ENCODE data around the gene FCRL5. TPM values are rescaled to one million over a fixed set of nuclear protein-coding genes. Genes with fewer than 3 reads are reported as not detected.

The FCRL5 gene
- total and polyA plus RNA-seq, 9 of the 15 experiments (the other 6 are each of a cell fraction or from before 2014, with no cell fraction given), result not detected

GRCh38 chr1:157540852-157541251 lies 11.5 kb downstream of the FCRL5 start (continued):
- TF ChIP-seq KDM4B (IDR thresholded peaks at IDR 0.05; ENCODE audit: borderline replicate concordance in 2 of 2, low read depth in 1 of 2) (no peak), ZNF655 (CRISPR knock-in tag; IDR thresholded peaks at IDR 0.05) (no peak), KLF13 (tag; IDR thresholded peaks at IDR 0.05; ENCODE audit: borderline replicate concordance, low read depth) (no peak)

GRCh38 chr1:157540160-157540748 lies 12.1 kb downstream of the FCRL5 start:
- ATAC-seq (no peak), FAIRE-seq (no peak), DNase-seq (ENCODE audit: extremely low read depth in 1 of 4, low spot score in 3 of 4) (no peak)
- H3K9me3 ChIP-seq (replicated peaks; ENCODE audit: control insufficient read depth, insufficient read depth, low read depth, low read length), result no peaks in the 10 kb centered on the region
- no peaks in the 10 kb centered on the region for H4K20me1 ChIP-seq (replicated peaks; ENCODE audit: control insufficient read depth, insufficient read depth, low read length)
- H3K27ac ChIP-seq (ENCODE audit: extremely low read depth, low read depth, low read length), result no peak overlapping the region
- intact Hi-C loops (cut with micrococcal nuclease), result no loop called here
- peaks cover 10 to 24% of the 10 kb centered on the region in 2 experiments; a peak in 3 of 5 replicates for H3K27me3 ChIP-seq (ENCODE audit: control insufficient read depth in 2 of 2, insufficient read depth in 2 of 2, low read length in 2 of 2)
- TF ChIP-seq JUND (IDR thresholded peaks at IDR 0.05; ENCODE audit: borderline replicate concordance, low read depth, low read length) (no peak), JUND (tag; IDR thresholded peaks at IDR 0.05; ENCODE audit: borderline replicate concordance, low read depth, low read length) (no peak), CREBBP (IDR thresholded peaks at IDR 0.05; ENCODE audit: low read depth, low read length) (no peak), LEF1 (IDR thresholded peaks at IDR 0.05) (no peak), XRCC5 (IDR thresholded peaks at IDR 0.05; ENCODE audit: low read depth, low read length) (no peak), CLOCK (CRISPR knock-in tag; IDR thresholded peaks at IDR 0.05; ENCODE audit: borderline replicate concordance) (no peak), DNMT1 (IDR thresholded peaks at IDR 0.05) (no peak), ZFX (CRISPR knock-in tag; IDR thresholded peaks at IDR 0.05) (no peak), THAP12 (CRISPR knock-in tag; IDR thresholded peaks at IDR 0.05) (no peak), USF1 (CRISPR knock-in tag; IDR thresholded peaks at IDR 0.05) (no peak), YBX1 (IDR thresholded peaks at IDR 0.05) (no peak)
- no peaks in the 10 kb centered on the region for H3K9me1 ChIP-seq (ENCODE audit: control insufficient read depth, insufficient read depth, low read length)
- no peak overlapping the region for H2AFZ ChIP-seq (ENCODE audit: low read depth, low read length)
- ChIA-PET CTCF (ENCODE audit: low intra/inter-chr PET ratio) (no interaction called here), POLR2A (interaction anchor here (0.6 kb wide), 1 partner anchor 353 kb away, joined by 3 read pairs; no protein-coding TSS in a partner anchor)
- H3K36me3 ChIP-seq (ENCODE audit: control insufficient read depth, insufficient read depth, low read length), result no peaks in the 10 kb centered on the region
- no peak overlapping the region for H3K4me3 ChIP-seq
- H3K9ac ChIP-seq (ENCODE audit: insufficient read depth in 1 of 2, low read depth in 2 of 2, low read length in 2 of 2), result no peak overlapping the region
- 0% methylated on average over 2 of the region's 2 CpGs for WGBS (ENCODE audit: insufficient coverage, low coverage, missing lambda C conversion rate)
- no peaks in the 10 kb centered on the region; a peak in 1 of 5 replicates for H3K4me1 ChIP-seq (replicated peaks in 1 of 2; ENCODE audit: control insufficient read depth in 2 of 2, insufficient read depth in 2 of 2, low read length in 2 of 2)
- BruUV-seq (replicated peaks), result no TSS peak
- in situ Hi-C loops (cut with MboI), result no loop called here
- no peak overlapping the region for H3K4me2 ChIP-seq (ENCODE audit: insufficient read depth, low read length)
- H3K79me2 ChIP-seq (ENCODE audit: control insufficient read depth, insufficient read depth, low read length), result no peaks in the 10 kb centered on the region

All from K562 (cell line).